Measurements from ENCODE around the gene PARP8. TPM values are rescaled to one million over a fixed set of nuclear protein-coding genes. Genes with fewer than 3 reads are reported as not detected.

The PARP8 gene
- polyA plus RNA-seq, 1 donor (not counting 4 experiments of a cell fraction or from before 2014, with no cell fraction given), result 29.1 TPM

- no peak for DNase-seq (ENCODE audit: low read depth, low spot score)
- no peaks in the 10 kb centered on the region for H3K27me3 ChIP-seq (ENCODE audit: control insufficient read depth, extremely low read depth, insufficient read depth, low read length)
- no peaks in the 10 kb centered on the region for H4K20me1 ChIP-seq (ENCODE audit: control insufficient read depth, extremely low read depth, insufficient read depth, low read length)
- H3K9ac ChIP-seq (ENCODE audit: control insufficient read depth, extremely low read depth, insufficient read depth, low read length), result no peak overlapping the region
- H3K4me3 ChIP-seq (ENCODE audit: control insufficient read depth in 2 of 3, extremely low read depth in 1 of 3, insufficient read depth in 2 of 3, low read depth in 1 of 3, low read length in 3 of 3), result no peak overlapping the region
- H3K27ac ChIP-seq (ENCODE audit: control insufficient read depth, insufficient read depth, low read length), result no peak overlapping the region
- TF ChIP-seq EZH2 (IDR thresholded peaks at IDR 0.05; ENCODE audit: low read length), result no peak
- TF ChIP-seq, protein P1, sequence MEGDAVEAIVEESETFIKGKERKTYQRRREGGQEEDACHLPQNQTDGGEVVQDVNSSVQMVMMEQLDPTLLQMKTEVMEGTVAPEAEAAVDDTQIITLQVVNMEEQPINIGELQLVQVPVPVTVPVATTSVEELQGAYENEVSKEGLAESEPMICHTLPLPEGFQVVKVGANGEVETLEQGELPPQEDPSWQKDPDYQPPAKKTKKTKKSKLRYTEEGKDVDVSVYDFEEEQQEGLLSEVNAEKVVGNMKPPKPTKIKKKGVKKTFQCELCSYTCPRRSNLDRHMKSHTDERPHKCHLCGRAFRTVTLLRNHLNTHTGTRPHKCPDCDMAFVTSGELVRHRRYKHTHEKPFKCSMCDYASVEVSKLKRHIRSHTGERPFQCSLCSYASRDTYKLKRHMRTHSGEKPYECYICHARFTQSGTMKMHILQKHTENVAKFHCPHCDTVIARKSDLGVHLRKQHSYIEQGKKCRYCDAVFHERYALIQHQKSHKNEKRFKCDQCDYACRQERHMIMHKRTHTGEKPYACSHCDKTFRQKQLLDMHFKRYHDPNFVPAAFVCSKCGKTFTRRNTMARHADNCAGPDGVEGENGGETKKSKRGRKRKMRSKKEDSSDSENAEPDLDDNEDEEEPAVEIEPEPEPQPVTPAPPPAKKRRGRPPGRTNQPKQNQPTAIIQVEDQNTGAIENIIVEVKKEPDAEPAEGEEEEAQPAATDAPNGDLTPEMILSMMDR (optimal IDR thresholded peaks at IDR 0.05 in 1 of 3, IDR thresholded peaks at IDR 0.05 in 1 of 3, conservative IDR thresholded peaks at IDR 0.05 in 1 of 3; ENCODE audit: extremely low read depth in 1 of 3, insufficient read depth in 2 of 3, low read length in 3 of 3), result no peak
- H3K4me1 ChIP-seq (ENCODE audit: control insufficient read depth, extremely low read depth, insufficient read depth, low read length), result no peaks in the 10 kb centered on the region
- dilution Hi-C loops (cut with MboI; ENCODE audit: extremely low pct_ligation_motif_present, low sequenced_read_pairs), result no loop called here
- FAIRE-seq, result no peak
- no peak overlapping the region for H3K4me2 ChIP-seq (ENCODE audit: control insufficient read depth, extremely low read depth, insufficient read depth, low read depth, low read length)
- H3K9me1 ChIP-seq (ENCODE audit: control insufficient read depth, extremely low read depth, insufficient read depth, low read length), result no peaks in the 10 kb centered on the region
- H3K9me3 ChIP-seq (ENCODE audit: control insufficient read depth, low read depth, low read length), result no peaks in the 10 kb centered on the region
- H2AFZ ChIP-seq (ENCODE audit: control insufficient read depth, low read length), result no peak overlapping the region
- H3K79me2 ChIP-seq (ENCODE audit: control insufficient read depth, insufficient read depth, low read length), result no peaks in the 10 kb centered on the region
- H3K36me3 ChIP-seq (ENCODE audit: control insufficient read depth in 2 of 2, extremely low read depth in 1 of 2, insufficient read depth in 2 of 2, low read length in 2 of 2), result peaks cover 4 to 6% of the 10 kb centered on the region in 2 experiments
Observed at GRCh38 chr5:50792843-50793242, 126.4 kb downstream of the PARP8 start.

DNA sequence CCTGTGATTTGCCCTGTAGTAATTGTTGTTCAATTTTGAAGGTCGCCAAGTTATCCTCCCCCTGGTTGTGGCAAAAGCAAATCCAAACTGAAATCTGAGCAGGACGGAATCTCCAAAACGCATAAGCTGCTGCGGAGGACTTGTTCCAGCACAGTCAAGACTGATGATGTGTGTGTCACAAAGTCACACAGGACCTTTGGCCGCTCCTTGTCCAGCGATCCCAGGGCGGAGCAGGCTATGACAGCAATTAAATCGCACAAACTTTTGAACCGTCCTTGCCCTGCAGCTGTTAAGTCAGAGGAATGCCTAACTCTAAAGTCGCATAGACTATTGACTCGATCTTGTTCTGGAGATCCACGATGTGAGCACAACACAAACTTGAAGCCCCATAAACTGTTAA is 128.4 kb downstream of the PARP8 start:
- Histone ChIP-seq H3K4me1 (ENCODE audit: control insufficient read depth, extremely low read depth, insufficient read depth, low read length) (no peaks in the 10 kb centered on the region), H3K4me2 (ENCODE audit: control insufficient read depth, extremely low read depth, insufficient read depth, low read depth, low read length) (no peak overlapping the region), H3K9ac (ENCODE audit: control insufficient read depth, extremely low read depth, insufficient read depth, low read length) (no peak overlapping the region), H4K20me1 (ENCODE audit: control insufficient read depth, extremely low read depth, insufficient read depth, low read length) (no peaks in the 10 kb centered on the region), H3K79me2 (ENCODE audit: control insufficient read depth, insufficient read depth, low read length) (no peaks in the 10 kb centered on the region), H3K4me3 (ENCODE audit: control insufficient read depth in 2 of 3, extremely low read depth in 1 of 3, insufficient read depth in 2 of 3, low read depth in 1 of 3, low read length in 3 of 3) (no peak overlapping the region), H3K27me3 (ENCODE audit: control insufficient read depth, extremely low read depth, insufficient read depth, low read length) (no peaks in the 10 kb centered on the region), H3K9me3 (ENCODE audit: control insufficient read depth, low read depth, low read length) (no peaks in the 10 kb centered on the region), H2AFZ (ENCODE audit: control insufficient read depth, low read length) (no peak overlapping the region), H3K36me3 (ENCODE audit: control insufficient read depth in 2 of 2, extremely low read depth in 1 of 2, insufficient read depth in 2 of 2, low read length in 2 of 2) (peaks cover 0 to 7% of the 10 kb centered on the region in 2 experiments), H3K27ac (ENCODE audit: control insufficient read depth, insufficient read depth, low read length) (no peak overlapping the region), H3K9me1 (ENCODE audit: control insufficient read depth, extremely low read depth, insufficient read depth, low read length) (no peaks in the 10 kb centered on the region)
- dilution Hi-C loops (cut with MboI; ENCODE audit: extremely low pct_ligation_motif_present, low sequenced_read_pairs), result no loop called here
- DNase-seq (ENCODE audit: low read depth, low spot score), result no peak
- FAIRE-seq, result no peak
- TF ChIP-seq, protein P1 (optimal IDR thresholded peaks at IDR 0.05 in 1 of 3, IDR thresholded peaks at IDR 0.05 in 1 of 3, conservative IDR thresholded peaks at IDR 0.05 in 1 of 3; ENCODE audit: extremely low read depth in 1 of 3, insufficient read depth in 2 of 3, low read length in 3 of 3), result no peak
- TF ChIP-seq EZH2 (IDR thresholded peaks at IDR 0.05; ENCODE audit: low read length), result no peak
